GM13977 (cell line): ENCODE data around the gene CASS4.
"Not testable (repeated sequence)": the region's sequence is repeated elsewhere in the genome, so short reads cannot be mapped to it uniquely, and the experiment has no call there.

ENCODE experiments used
- DNase-seq: peaks from one replicate; pipeline ENCODE4 v3.0.0; 2012; ENCODE audit warnings: low spot score
- in situ Hi-C: fragments of 300-500 bp; cut with MboI; formaldehyde crosslinking; loops from one replicate; pipeline ENCODE4 v1.12.0; 2022; ENCODE audit warnings: low sequenced_read_pairs, low pct_unique_long_range_greater_than_20kb, mixed read lengths, inconsistent platforms; ENCODE audit not compliant: unreplicated experiment
- TF ChIP-seq, protein P1 (sequence below): IDR thresholded peaks from 2 replicates; pipeline ENCODE4 v1.5.1; 2012; ENCODE audit warnings: mild to moderate bottlenecking, control low read depth; ENCODE audit not compliant: insufficient read depth; ENCODE audit errors: extremely low read depth, missing control alignments

The CASS4 gene

DNA sequence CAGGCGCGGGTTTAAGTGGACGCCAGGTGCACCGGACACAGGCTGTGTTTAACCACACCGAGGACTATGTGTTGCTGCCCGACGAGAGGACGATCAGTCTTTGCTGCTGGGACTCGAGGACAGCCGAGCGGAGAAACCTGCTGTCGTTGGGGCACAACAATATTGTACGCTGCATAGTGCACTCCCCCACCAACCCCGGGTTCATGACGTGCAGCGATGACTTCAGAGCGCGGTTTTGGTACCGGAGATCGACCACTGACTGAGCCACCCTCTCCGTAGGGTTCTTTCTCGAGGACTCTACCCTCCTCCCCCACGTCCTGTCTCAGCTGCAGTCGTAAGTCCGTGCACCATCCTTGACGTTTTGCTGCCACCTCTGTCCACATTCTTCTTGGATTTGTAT is 8.6 kb upstream of the CASS4 start:
- in situ Hi-C loops: no loop called here
- TF ChIP-seq, protein P1, sequence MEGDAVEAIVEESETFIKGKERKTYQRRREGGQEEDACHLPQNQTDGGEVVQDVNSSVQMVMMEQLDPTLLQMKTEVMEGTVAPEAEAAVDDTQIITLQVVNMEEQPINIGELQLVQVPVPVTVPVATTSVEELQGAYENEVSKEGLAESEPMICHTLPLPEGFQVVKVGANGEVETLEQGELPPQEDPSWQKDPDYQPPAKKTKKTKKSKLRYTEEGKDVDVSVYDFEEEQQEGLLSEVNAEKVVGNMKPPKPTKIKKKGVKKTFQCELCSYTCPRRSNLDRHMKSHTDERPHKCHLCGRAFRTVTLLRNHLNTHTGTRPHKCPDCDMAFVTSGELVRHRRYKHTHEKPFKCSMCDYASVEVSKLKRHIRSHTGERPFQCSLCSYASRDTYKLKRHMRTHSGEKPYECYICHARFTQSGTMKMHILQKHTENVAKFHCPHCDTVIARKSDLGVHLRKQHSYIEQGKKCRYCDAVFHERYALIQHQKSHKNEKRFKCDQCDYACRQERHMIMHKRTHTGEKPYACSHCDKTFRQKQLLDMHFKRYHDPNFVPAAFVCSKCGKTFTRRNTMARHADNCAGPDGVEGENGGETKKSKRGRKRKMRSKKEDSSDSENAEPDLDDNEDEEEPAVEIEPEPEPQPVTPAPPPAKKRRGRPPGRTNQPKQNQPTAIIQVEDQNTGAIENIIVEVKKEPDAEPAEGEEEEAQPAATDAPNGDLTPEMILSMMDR: no peak

DNA sequence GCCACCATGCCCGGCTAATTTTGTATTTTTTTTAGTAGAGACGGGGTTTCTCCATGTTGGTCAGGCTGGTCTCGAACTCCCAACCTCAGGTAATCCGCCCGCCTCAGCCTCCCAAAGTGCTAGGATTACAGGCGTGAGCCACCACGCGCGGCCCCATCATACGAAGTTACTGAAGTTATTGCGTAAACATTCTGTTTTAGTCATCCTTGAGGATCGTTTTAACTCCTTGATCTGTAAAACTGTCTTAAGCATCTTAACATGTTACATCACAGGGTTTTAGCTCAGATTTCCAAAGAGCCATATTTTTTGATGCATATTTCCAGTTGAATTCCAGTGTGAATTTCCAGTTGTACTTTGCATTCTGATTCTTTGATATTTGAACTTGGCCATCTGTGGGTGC is 6.7 kb upstream of the CASS4 start:
- in situ Hi-C loops, DNase-seq: not testable (repeated sequence)

More for the DNA sequence above, 8.6 kb upstream of the CASS4 start:
- no peak for DNase-seq

DNA sequence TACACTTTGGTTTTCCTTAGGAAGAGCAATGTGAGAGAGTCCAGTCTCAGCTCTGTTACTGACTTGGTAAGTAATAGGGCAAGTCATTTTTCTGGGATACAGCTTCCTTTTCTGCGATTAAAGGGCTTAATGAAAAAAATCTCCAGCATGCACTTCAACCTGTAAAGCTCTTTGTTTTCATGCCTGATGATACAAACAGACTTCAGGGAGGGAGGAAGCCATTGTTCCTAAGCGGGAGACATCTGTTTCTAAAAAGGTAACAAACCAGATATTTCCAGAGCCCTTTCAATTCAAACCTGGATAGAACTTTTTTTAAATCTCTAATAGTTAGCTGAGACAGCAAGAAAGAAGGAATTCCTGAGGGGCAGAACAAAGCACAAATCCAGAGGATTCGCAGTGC is 5.2 kb upstream of the CASS4 start:
- no peak for DNase-seq
- TF ChIP-seq, protein P1: no peak
- in situ Hi-C loops: no loop called here

DNA sequence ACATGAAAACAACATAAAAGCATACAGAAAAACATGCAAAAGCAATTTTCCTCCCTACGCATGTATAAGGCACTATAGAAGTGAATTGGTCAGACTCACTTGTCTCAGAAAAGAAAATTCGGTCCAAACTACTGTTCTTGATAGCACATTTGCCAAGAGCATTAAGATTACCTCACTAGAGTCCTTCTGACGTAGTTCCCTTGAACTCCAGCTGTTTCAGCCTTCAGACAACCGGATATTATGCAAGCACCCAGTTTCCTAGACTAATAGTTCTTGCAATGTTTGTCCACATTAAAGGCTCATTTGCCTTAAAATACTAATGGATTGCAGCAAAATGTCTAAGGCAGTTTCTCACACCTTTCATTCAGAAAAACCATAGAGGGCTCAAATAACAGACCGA is 2.5 kb upstream of the CASS4 start:
- in situ Hi-C loops: no loop called here
- DNase-seq: no peak
- TF ChIP-seq, protein P1: no peak

DNA sequence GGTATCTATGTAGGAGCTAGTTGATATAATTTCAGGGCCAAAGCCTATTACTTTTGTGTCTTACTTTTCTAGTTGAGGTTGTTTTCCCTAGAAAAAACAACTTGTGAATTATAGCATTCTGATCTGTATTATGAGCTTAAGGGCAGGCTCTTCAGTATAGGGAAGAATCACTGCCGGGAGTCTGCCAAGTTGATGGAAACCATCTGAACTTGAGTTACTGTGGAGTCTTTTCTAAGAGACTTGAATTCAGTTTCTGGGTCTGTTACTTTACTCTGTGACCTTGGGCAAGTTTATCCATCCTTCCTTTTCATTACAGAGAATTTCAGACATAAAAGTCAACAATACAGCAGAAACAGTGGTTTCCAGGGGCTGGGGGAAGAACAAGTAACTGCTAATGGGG is 2.1 kb upstream of the CASS4 start:
- TF ChIP-seq, protein P1: no peak
- in situ Hi-C loops: no loop called here

DNA sequence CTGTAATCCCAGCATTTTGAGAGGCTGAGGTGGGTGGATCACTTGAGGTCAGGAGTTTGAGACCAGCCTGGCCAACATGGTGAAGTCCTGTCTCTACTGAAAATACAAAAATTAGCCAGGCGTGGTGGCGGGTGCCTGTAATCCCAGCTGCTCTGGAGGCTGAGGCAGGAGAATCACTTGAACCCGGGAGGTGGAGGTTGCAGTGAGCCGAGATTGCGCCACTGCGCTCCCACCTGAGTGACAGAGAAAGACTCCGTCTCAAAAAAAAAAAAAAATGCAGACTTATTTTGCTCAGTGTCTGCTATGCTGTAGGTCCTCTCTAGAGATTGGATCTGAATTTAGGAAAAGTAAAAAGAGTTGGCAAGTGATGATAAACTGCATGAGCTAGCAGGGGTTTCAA is 773 bp upstream of the CASS4 start:
- DNase-seq, in situ Hi-C loops: not testable (repeated sequence)

More for the DNA sequence above, 2.1 kb upstream of the CASS4 start:
- no peak for DNase-seq

DNA sequence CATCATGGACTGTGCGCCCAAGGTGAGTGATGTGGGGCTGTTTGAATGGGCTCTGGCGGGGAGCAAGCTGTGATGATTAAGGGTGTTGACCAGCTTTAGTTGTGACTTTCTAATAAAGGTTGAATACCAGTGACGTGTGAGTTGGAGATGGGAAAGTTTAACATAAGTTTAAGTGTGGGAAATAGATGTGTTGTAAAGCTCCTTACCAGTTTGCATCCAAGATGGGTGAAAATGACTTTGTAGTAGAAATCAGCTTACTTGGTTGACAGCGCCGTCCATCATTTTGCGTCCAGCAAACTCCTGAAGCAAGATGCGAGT is 372 bp downstream of the CASS4 start:
- in situ Hi-C loops: no loop called here
- TF ChIP-seq, protein P1: no peak
- DNase-seq: no peak

DNA sequence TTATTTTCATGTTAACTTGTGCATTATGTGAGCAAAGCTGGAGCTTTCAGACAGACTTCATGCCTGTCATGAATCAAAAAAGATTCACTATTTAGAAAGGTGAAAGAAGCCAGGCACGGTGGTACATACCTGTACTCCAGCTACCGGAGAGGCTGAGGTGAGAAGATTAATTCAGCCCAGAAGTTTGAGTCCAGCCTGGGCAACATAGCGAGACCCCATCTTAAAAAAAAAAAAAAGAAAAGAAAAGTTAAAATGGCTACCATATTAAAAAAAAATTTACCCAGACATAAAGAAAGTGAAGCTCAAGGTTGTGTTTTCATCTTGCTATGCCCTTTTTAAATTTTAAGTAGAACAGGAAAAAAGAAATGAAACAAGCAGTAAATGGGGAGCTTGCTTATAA is 889 bp downstream of the CASS4 start:
- in situ Hi-C loops: no loop called here
- no peak for DNase-seq

More for the DNA sequence above, 889 bp downstream of the CASS4 start:
- TF ChIP-seq, protein P1: no peak
